NOMO-1 (cell line): ENCODE measurements around the gene WDR5.

ENCODE experiments used
- DNase-seq, 2 experiments: peaks; one replicate each; lab custom pipeline; 2025; ENCODE audit not compliant: unreplicated experiment in 2 of 2; lab: John Stamatoyannopoulos, UW

WDR5 gene

DNA sequence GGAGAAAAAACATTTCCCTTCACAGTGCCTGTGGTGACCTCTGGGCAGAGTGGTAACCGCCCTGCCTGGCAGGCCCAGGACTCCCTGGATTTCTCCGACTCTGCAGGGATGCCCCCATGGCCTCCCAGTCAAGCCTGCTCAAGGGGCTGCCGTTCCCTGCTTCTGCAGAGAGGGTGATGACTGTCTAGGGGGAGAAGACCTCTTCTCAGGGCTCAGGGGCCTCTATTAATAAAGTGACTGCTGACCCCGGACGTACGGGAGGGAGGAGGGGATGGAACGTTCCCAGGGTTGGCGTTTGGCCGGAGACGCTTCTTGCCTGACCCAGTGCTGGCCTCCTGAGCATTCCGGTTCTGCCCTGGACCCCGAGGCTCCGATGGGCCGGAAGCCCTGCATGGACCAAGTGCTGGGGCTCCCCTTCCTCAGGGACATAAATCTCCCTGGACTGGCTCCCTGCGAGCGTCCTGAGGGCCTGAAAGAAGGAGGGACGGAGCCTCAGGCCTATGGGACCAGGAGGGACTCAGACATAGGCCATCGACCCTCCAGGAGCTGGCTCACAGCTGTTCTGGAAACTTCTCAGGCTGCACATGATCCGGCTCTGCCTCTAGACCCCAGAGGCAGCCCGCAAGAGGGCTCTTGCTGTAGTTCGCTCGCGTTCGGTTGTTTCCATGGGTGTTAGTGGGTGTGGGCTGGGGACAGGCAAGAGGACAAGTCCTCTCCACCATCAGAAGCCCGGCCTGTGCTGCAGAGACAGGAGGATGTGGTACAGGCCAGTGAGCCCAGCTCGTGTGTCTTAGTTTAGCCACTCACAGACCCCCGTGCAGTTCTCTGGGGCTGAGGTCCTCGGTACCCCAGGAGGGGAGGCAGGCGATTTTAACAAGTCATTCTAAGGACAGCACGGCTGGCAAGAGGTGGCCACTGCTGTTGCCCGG is 36.6 kb downstream of the WDR5 start:
- no peak for DNase-seq

- DNase-seq: no peak
Measured at GRCh38 chr9:134173127-134174072, 37.5 kb downstream of the WDR5 start.

- no peak for DNase-seq
Measured at GRCh38 chr9:134174073-134174449, 38.2 kb downstream of the WDR5 start.

DNA sequence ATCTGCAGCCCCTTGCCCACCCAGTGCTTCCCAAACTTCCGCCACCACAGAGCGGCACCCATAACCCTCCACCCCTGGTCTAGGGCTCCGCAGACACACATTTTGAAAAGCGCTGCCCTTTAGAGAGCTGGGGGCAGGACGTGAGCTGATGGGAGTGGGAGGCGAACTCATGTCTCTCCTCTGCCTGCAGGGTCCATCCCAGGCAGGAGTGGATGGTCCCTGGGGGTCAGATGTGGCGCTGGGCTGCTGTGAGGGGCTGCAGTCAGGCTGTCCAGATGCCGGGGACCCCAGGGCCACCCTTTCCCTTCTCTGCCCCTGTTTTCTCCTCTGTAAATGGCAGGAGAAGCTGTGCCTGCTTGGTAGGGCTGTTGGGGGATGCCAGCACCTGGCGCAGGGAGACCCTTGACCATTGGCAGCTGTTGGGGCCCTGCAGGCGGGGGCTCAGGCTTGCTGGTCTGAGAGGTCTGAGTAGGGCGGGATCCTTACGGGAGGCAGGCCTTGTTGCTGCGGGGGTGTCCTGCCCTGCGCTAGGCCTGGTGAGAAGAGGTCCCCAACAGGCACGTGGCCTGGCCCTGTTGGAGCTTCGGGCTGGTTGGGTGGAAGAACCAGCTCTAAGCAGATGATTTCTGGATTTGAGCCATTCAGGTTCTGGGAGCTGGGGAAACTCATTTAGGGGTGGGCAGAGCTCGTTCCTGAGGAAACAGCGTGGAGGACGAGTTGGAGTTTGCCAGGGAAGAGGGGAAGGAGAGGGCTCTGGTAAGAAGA is 38.8 kb downstream of the WDR5 start:
- no peak for DNase-seq

DNA sequence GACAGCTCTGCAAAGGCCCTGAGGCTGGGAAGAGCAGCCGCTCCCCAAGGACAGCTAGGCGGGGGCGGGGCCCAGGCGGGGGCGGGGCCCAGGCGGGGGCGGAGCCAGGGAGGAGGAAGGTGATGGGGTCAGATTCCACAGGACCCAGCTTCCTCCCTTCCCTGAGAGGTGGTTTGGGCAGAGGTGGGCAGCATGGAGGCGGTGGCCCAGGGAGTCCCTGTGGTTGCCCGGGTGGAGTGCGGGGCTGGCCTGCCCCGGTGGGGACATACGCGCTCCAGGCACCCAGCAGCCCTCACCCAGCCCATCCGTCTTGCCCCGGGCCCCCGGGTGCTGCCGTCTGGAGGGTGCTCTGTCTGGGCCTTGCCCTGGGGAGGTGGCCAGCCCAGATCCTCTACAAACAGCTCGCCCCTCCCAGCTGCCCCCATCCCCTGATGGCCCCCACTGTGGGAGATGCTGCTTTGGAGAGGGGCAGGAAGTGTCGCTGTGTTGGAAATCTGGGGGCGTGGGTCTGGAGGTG is 39.5 kb downstream of the WDR5 start:
- DNase-seq: no peak

DNA sequence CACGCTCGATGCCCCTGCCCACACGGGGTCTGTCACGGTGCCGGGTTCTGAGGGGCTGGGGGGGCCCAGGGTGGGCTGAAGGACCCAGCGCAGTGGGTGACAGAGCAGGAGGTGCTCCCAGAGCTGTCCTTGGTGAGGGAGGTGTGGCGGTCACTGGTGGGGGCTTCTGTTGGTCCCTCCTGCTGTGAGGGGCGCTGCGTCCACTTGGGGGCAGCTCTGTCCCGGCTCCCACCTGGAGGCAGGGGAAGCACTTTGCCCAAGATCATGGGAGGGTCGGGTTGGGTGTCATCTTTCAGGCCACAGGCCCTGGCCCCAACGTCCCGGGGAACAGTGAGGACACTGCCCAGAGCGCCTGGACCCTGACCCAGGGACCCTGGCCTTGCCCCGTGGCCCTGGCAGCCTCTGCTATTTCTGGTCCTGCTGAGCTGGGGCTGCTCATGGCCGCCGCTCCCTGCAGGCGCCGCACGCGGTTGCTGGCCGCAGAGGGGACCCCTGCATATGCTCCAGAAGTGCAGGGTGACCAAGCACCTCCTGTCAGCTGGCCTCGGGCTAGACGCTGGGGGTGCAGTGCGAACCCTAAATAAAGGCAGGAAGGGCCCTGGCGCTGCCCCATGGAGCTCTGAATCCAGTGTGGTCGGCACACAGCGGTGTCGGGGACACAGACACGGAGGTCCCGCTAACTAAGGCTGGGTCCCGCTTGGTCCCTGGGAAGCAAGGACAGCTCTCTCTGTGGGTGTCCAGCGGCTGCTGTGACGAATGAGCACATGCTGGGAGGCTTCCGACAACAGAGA is 40.1 kb downstream of the WDR5 start:
- no peak for DNase-seq

DNA sequence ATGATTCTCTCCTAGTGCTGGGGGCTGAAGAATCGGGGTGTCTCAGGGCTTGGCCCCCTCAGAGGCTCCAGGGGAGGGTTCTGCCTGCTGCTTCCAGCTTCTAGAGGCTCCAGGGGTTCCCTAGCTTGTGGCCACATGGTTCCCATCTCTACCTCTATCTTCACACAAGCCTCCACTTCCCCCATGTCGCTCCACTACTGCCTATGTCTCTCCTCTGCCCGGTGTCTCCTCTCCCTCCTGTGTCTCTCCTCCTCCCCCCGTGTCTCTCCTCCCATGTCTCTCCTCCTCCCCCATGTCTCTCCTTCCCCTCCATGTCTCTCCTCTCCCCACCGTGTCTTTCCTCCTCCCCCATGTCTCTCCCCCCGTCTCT is 40.7 kb downstream of the WDR5 start:
- no peak for DNase-seq

DNA sequence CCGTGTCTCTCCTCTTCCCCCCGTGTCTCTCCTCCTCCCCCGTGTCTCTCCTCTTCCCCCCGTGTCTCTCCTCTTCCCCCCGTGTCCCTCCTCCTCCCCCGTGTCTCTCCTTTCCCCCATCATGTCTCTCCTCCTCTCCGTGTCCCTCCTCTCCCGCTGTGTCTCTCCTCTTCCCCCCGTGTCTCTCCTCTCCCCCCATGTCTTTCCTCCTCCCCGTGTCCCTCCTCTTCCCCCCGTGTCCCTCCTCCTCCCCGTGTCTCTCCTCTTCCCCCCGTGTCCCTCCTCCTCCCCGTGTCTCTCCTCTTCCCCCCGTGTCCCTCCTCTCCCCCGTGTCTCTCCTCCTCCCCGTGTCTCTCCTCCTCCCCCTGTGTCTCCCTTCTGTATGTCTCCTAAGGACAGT is 41.3 kb downstream of the WDR5 start:
- no peak for DNase-seq

DNA sequence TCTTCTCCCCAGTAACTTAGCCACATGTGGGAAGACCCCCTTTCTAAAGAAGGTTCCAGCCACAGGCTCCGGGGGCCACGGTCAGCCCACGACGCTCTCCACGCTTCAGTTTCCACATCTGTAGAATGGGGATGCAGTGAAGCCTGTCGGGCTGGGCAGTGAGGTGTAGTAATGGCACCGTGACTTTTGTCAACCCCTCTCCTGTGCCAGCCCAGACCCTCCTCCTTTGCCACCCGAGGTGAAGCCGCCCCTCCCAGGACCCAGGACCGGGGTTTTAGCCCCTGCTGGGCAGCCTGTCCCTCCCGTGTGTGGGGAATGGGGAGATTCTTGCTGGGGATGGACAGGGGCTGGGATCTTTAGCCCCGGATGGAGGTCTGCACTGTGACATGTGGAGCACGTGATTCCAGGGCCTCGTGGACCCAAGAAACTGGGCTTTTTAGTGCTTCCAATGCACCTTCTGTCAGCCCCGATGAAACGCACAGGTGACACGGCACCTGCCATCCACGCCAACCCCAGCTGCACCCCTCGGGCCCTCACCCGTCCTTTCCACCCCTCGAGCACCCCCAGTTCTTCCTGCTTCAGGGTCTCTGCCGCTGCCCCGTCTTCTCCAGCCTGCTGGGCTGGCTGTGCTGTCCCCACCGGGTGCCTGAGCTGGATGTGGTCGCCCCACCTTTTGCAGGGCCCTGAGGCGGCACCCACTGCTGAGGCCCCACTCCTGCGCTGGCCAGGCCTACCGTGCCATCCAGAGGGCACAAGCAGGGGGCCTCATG is 41.9 kb downstream of the WDR5 start:
- DNase-seq: no peak

DNA sequence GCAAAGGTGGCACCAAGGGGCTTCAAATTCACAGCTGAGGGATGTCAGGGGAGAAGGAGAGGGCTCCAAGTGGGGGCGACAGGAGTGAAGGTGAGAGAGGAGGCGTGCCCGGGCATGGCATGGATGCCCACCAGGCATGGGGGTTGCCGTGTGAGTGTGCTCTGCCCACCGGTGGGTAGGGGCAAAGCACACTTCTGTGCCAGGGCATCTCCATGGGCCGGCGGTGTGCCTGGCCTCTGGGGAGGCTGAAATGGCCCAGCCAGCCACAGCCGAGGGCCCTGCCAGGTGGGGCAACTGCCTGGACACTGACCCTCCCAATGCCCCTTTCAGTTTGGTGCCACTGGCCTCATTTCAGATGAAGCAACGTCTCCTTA is 42.5 kb downstream of the WDR5 start:
- DNase-seq: no peak

GRCh38 chr9:134178768-134179551 is 43.1 kb downstream of the WDR5 start:
- DNase-seq: no peak

GRCh38 chr9:134179595-134179917 is 43.7 kb downstream of the WDR5 start:
- DNase-seq: no peak

DNA sequence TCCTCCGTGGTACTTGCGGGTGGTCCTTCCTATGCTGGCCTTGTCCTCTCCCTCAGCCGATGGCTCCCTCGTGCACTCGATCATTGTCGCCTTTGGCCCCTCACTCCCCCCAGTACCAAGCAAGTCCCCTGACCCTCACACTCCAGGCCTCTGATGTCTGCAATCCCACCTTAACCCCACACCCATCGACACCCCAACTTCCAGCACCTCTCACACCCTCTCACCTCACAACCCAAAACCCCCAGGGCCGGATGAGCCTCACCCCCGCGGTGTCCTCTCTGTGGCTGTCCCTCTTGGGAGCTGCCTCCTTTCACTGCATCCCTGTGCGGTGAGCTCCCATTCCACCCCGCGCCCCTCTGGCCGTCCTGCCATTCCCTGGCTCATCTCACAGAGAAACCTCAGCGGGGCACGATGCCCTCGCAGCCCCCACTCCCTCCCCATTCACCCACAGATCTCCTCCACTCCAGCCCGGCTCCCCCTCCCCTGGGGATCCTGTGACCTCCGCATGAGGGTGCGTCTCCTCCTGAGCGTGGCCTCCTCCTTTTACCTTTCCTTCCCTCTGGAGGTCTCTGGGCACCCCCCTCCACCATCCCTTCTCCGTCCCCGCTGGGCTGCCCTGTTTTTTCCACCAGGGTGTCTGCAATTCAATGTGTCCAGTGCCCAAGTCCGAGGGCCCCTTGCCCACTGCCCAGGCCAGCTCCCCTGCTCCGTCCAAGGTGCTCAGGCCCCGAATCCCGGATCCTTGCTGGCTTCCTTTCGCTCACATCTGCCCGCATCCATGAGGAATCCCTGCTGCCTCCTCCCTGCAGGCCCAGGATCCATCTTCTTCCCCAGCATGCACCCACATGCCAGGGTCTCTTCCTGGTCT is 44.3 kb downstream of the WDR5 start:
- DNase-seq: no peak

GRCh38 chr9:134180786-134181647 is 45.1 kb downstream of the WDR5 start:
- DNase-seq: no peak

DNA sequence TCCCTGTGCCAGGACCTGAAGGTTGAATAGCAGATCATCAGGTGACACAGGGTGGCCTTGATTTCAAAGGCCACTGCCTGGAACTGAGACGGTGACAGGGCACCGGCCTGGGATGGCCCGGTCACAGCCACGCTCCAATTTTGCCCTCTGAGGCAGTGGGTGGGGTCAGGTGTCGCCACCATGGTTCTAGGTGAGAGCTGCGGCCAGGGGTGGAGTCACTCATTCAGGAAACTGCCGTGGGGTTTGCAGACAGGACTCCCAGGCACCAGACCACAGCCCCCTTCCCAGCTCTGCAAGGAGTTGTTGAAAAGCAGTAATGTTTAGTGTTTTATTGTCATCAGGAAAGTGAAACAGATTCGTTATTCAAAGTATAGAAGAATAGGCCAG is 45.8 kb downstream of the WDR5 start:
- DNase-seq: no peak

DNA sequence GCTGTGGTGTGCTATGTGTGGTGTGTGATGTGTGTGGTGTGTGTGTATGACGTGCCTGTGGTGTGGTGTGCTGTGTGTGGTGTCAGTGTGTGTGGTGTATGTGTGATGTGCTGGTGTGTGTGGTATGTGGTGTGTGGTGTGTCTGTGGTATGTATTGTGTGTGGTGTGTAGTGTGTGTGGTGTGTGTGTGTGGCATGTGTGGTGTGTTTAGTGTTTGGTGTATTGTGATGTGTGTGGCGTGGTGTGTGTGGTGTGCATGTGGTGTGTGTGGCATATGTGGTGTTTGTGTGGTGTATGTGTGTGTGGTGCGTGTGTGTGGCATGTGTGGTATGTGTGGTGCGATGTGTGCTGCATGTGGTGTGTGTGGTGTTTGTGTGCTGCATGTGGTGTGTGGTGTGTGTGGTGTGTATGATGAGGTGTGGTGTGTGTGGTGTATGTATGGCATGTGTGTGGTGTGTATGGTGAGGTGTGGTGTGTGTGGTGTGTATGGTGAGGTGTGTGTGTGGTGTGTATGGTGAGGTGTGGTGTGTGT is 46.7 kb downstream of the WDR5 start:
- DNase-seq: no peak
